ENCODE measurements around the gene ACTRT1. TPM values are rescaled to one million over a fixed set of nuclear protein-coding genes. Genes with fewer than 3 reads are reported as not detected.

Gene ACTRT1
- not detected for total RNA-seq

GRCh38 chrX:128052303-128052702 lies at the start of gene ACTRT1:
TSS of gene ACTRT1 (minus strand) at chrX:128052403. CDS start at chrX:128052206, 197 bp downstream.
- intact Hi-C loops (cut with DNase I) = no loop called here
- Histone ChIP-seq H3K36me3 (no peaks in the 10 kb centered on the region), H3K27ac (no peak within 1 kb of the TSS), H3K9me3 (no peaks in the 10 kb centered on the region), H3K27me3 (no peaks in the 10 kb centered on the region), H3K4me3 (no peak within 1 kb of the TSS), H3K4me1 (no peaks in the 10 kb centered on the region)
- WGBS, 2 donors = 31% methylated on average over 1 of the region's 1 CpG; no CpG with 5 or more reads in 1 of the 2 donors
- TF ChIP-seq POLR2A (IDR thresholded peaks at IDR 0.05) (no peak), CTCF (IDR thresholded peaks at IDR 0.05) (no peak)
- DNase-seq = no peak

GRCh38 chrX:128078545-128078944 lies 26.3 kb upstream of the ACTRT1 start:
- H3K4me1 ChIP-seq = no peaks in the 10 kb centered on the region
- H3K27me3 ChIP-seq = no peaks in the 10 kb centered on the region
- 30 to 37% methylated on average over 2 of the region's 2 CpGs for WGBS, 2 donors
- H3K36me3 ChIP-seq = no peaks in the 10 kb centered on the region
- H3K9me3 ChIP-seq = no peaks in the 10 kb centered on the region
- TF ChIP-seq POLR2A (IDR thresholded peaks at IDR 0.05) (no peak), CTCF (IDR thresholded peaks at IDR 0.05) (no peak)
- no peak for DNase-seq
- no peak overlapping the region for H3K4me3 ChIP-seq
- no peak overlapping the region for H3K27ac ChIP-seq
- intact Hi-C loops (cut with DNase I) = no loop called here

GRCh38 chrX:128057421-128057820 lies 5.2 kb upstream of the ACTRT1 start:
- 76 to 81% methylated on average over 2 of the region's 2 CpGs for WGBS, 2 donors
- intact Hi-C loops (cut with DNase I) = no loop called here
- Histone ChIP-seq H3K9me3 (no peaks in the 10 kb centered on the region), H3K27ac (no peak overlapping the region), H3K36me3 (no peaks in the 10 kb centered on the region), H3K4me3 (no peak overlapping the region), H3K4me1 (no peaks in the 10 kb centered on the region), H3K27me3 (no peaks in the 10 kb centered on the region)
- no peak for DNase-seq
- TF ChIP-seq POLR2A (IDR thresholded peaks at IDR 0.05) (no peak), CTCF (IDR thresholded peaks at IDR 0.05) (no peak)

GRCh38 chrX:128051526-128051925 lies 677 bp downstream of the ACTRT1 start:
- H3K27me3 ChIP-seq = no peaks in the 10 kb centered on the region
- intact Hi-C loops (cut with DNase I) = no loop called here
- no peaks in the 10 kb centered on the region for H3K36me3 ChIP-seq
- TF ChIP-seq CTCF (IDR thresholded peaks at IDR 0.05) = no peak
- no peak for TF ChIP-seq POLR2A (IDR thresholded peaks at IDR 0.05)
- no peak for DNase-seq
- H3K4me1 ChIP-seq = no peaks in the 10 kb centered on the region
- H3K27ac ChIP-seq = no peak overlapping the region
- H3K9me3 ChIP-seq = no peaks in the 10 kb centered on the region
- H3K4me3 ChIP-seq = no peak overlapping the region
- WGBS, 2 donors = 55 to 70% methylated on average over 2 to 5 of the region's 10 CpGs

GRCh38 chrX:128035318-128035717 lies 16.9 kb downstream of the ACTRT1 start:
- intact Hi-C loops (cut with DNase I) = no loop called here
- H3K4me3 ChIP-seq = no peak overlapping the region
- H3K9me3 ChIP-seq = no peaks in the 10 kb centered on the region
- DNase-seq = no peak
- H3K27ac ChIP-seq = no peak overlapping the region
- TF ChIP-seq POLR2A (IDR thresholded peaks at IDR 0.05) = no peak
- no peak for TF ChIP-seq CTCF (IDR thresholded peaks at IDR 0.05)
- no peaks in the 10 kb centered on the region for H3K4me1 ChIP-seq
- no peaks in the 10 kb centered on the region for H3K36me3 ChIP-seq
- no peaks in the 10 kb centered on the region for H3K27me3 ChIP-seq

Data from esophagus squamous epithelium (tissue), 5 donors.